Tibial nerve (tissue), 4 donors: ENCODE measurements around the gene MBD3. TPM values are rescaled to one million over a fixed set of nuclear protein-coding genes. Genes with fewer than 3 reads are reported as not detected.

Experiments
- DNase-seq, 2 donors: peaks; one replicate each; pipeline ENCODE4 v3.0.0-alpha.2; 2019; ENCODE audit warnings: low spot score in 2 of 2
- H3K27ac ChIP-seq, 4 donors: fragments of 200-600 bp; sonication (generic) in 3 of 4; one replicate each; pipeline ENCODE4 v1.5.1; 2017 to 2019; ENCODE audit warnings: mild to moderate bottlenecking in 1 of 4
- H3K27me3 ChIP-seq, 2 donors: fragments of 200-600 bp; sonication (generic) in 1 of 2; one replicate each; pipeline versions ENCODE4 v1.5.1 to v1.6.0; 2017 to 2019
- H3K36me3 ChIP-seq, 3 donors: fragments of 200-600 bp; sonication (generic); one replicate each; pipeline ENCODE4 v1.5.1; 2018 to 2019
- H3K4me1 ChIP-seq, 4 donors: fragments of 200-600 bp; sonication (generic) in 3 of 4; one replicate each; pipeline ENCODE4 v1.5.1; 2017 to 2019
- H3K4me3 ChIP-seq, 4 donors: fragments of 200-600 bp; sonication (generic) in 3 of 4; one replicate each; pipeline ENCODE4 v1.5.1; 2017 to 2019; ENCODE audit warnings: mild to moderate bottlenecking in 1 of 4, moderate library complexity in 1 of 4
- H3K9me3 ChIP-seq, 4 donors: fragments of 200-600 bp; sonication (generic) in 3 of 4; one replicate each; pipeline ENCODE4 v1.5.1; 2017 to 2019
- EP300 ChIP-seq, 2 donors: sonication (generic); formaldehyde crosslinking; IDR thresholded peaks; one replicate each; pipeline ENCODE4 v1.6.1; 2017; ENCODE audit warnings: antibody characterized with exemption in 2 of 2, mild to moderate bottlenecking in 1 of 2
- POLR2A ChIP-seq, 2 donors: fragments of 450-650 bp; IDR thresholded peaks; one replicate each; pipeline ENCODE4 v1.6.1; 2017; ENCODE audit warnings: antibody characterized with exemption in 2 of 2, mild to moderate bottlenecking in 2 of 2, moderate library complexity in 2 of 2
- WGBS, 2 donors: methylation state at CpG; one replicate each; pipeline ENCODE4 v1.1.5; 2018; 5-methylcytosine and 5-hydroxymethylcytosine counted together
- total RNA-seq, 4 donors: library from RNA; depleted of rRNA; stranded (reverse); fragments of >200 nt; gene quantifications; one replicate each; pipeline ENCODE4 v1.1.0, GENCODE V29; 2016
- TF ChIP-seq, protein P1 (sequence below), 5 experiments: fragments of 200-600 bp in 3 of 5; fragments of 450-650 bp in 2 of 5; sonication (generic) in 3 of 5; IDR thresholded peaks; one replicate each; pipeline ENCODE4 v1.5.1; 2016 to 2019; ENCODE audit warnings: antibody characterized with exemption in 5 of 5, mild to moderate bottlenecking in 3 of 5, moderate library complexity in 2 of 5

Gene MBD3
- total RNA-seq, 4 donors from 2014 or later: 62.9 to 144 (median 91.4) TPM

- no peak for TF ChIP-seq EP300 (IDR thresholded peaks at IDR 0.05)
- TF ChIP-seq, protein P1, sequence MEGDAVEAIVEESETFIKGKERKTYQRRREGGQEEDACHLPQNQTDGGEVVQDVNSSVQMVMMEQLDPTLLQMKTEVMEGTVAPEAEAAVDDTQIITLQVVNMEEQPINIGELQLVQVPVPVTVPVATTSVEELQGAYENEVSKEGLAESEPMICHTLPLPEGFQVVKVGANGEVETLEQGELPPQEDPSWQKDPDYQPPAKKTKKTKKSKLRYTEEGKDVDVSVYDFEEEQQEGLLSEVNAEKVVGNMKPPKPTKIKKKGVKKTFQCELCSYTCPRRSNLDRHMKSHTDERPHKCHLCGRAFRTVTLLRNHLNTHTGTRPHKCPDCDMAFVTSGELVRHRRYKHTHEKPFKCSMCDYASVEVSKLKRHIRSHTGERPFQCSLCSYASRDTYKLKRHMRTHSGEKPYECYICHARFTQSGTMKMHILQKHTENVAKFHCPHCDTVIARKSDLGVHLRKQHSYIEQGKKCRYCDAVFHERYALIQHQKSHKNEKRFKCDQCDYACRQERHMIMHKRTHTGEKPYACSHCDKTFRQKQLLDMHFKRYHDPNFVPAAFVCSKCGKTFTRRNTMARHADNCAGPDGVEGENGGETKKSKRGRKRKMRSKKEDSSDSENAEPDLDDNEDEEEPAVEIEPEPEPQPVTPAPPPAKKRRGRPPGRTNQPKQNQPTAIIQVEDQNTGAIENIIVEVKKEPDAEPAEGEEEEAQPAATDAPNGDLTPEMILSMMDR (IDR thresholded peaks at IDR 0.05): no peak
- peaks cover 0 to 80% (median 8%) of the 10 kb centered on the region in 3 donors for H3K36me3 ChIP-seq
- H3K4me1 ChIP-seq: no peaks in the 10 kb centered on the region
- H3K27me3 ChIP-seq: no peaks in the 10 kb centered on the region
- peak overlapping the region in 1 of 4 donors; percentile 4 for H3K27ac ChIP-seq
- DNase-seq: no peak
- no peaks in the 10 kb centered on the region for H3K9me3 ChIP-seq
- 84 to 88% methylated on average over 11 of the region's 11 CpGs for WGBS, 2 donors
- H3K4me3 ChIP-seq: no peak overlapping the region
Observed at GRCh38 chr19:1633269-1633826, 40.7 kb upstream of the MBD3 start.

DNA sequence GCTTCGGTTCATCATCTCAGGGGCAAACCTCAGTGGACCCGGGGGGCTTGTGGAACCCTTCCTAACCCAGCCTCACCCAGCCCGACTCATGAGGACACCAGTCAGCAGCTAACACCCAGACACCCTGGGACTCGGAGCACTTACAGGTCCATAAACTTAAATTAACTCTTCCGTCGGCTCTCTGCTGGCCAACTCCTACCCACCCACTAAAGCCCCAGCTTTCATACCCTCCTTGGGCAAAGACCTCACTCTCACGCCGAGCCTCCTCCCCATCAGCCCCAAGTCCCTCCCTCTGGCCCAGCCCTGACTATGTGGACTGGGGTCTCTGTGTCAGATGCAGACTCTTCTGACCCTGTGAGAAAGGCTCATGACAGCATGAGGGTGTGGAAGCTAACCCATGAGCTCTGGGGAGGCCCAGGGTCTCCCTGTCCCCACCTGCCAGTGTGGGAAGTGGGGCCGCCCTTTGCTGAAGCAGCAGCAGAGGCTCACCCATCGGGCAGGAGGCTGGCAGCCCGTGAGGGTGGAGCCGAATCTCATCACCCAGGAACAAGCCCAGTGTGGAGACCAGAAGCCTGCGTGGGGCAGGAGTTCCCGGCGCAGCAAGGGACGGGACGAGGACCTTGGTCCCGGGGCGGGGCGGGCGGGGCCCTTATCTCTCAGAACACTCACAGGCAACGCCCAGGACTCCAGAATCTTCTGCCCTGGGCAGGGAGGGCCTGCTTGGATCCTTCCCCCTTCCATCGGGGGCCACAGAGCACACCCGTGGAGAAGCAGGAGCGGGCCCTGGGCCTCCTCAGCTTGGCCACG, 40.0 kb upstream of the MBD3 start:
- DNase-seq: no peak
- Histone ChIP-seq H3K27me3 (no peaks in the 10 kb centered on the region), H3K9me3 (no peaks in the 10 kb centered on the region), H3K4me1 (no peaks in the 10 kb centered on the region), H3K27ac (peak overlapping the region in 1 of 4 donors; percentile 4), H3K36me3 (peaks cover 0 to 78% (median 8%) of the 10 kb centered on the region in 3 donors), H3K4me3 (no peak overlapping the region)
- 88 to 90% methylated on average over 11 to 26 of the region's 26 CpGs for WGBS, 2 donors
- TF ChIP-seq POLR2A (IDR thresholded peaks at IDR 0.05): no peak
- TF ChIP-seq, protein P1 (IDR thresholded peaks at IDR 0.05): no peak
- no peak for TF ChIP-seq EP300 (IDR thresholded peaks at IDR 0.05)

DNA sequence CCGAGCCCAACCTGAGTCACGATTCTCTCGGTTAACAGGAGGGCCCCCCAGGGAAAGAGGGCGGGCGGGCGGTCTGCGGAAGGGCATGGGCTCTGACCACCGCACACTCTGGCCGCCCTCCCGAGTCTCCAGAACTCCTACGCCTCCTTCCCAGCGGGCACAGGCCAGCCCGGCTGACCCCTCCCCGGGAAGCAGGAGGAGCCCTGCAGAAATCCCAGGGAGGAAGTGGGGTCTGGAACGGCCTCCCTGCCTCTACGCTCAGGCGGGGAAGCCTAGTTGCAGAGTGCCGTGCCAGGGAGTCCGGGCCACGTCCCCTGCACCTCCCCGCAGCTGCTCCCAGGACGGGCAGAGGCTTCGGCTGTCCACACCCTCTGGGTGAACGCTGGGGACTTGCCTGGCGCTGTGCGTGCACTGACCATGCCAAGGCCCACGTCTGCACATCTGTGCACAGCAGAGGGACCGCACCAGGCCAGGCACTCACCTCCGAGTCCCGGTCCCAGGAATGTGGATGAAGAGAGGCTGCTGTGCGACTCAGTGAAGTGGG, 39.0 kb upstream of the MBD3 start:
- peaks cover 0 to 77% (median 8%) of the 10 kb centered on the region in 3 donors for H3K36me3 ChIP-seq
- no peak for DNase-seq

GRCh38 chr19:1630811-1631210, 38.1 kb upstream of the MBD3 start:
- 87 to 90% methylated on average over 3 to 15 of the region's 17 CpGs for WGBS, 2 donors
- Histone ChIP-seq H3K27me3 (no peaks in the 10 kb centered on the region), H3K9me3 (no peaks in the 10 kb centered on the region), H3K36me3 (peaks cover 0 to 75% (median 8%) of the 10 kb centered on the region in 3 donors), H3K4me1 (no peaks in the 10 kb centered on the region), H3K27ac (no peak overlapping the region), H3K4me3 (no peak overlapping the region)
- DNase-seq: no peak
- TF ChIP-seq POLR2A (IDR thresholded peaks at IDR 0.05) (no peak), EP300 (IDR thresholded peaks at IDR 0.05) (no peak)
- TF ChIP-seq, protein P1 (IDR thresholded peaks at IDR 0.05): no peak

More for the DNA sequence above, 39.0 kb upstream of the MBD3 start:
- Histone ChIP-seq H3K4me1 (no peaks in the 10 kb centered on the region), H3K27ac (no peak overlapping the region), H3K4me3 (no peak overlapping the region), H3K9me3 (no peaks in the 10 kb centered on the region), H3K27me3 (no peaks in the 10 kb centered on the region)
- WGBS, 2 donors: 86 to 96% methylated on average over 12 to 27 of the region's 31 CpGs
- TF ChIP-seq POLR2A (IDR thresholded peaks at IDR 0.05) (no peak), EP300 (IDR thresholded peaks at IDR 0.05) (no peak)
- TF ChIP-seq, protein P1 (IDR thresholded peaks at IDR 0.05): no peak

DNA sequence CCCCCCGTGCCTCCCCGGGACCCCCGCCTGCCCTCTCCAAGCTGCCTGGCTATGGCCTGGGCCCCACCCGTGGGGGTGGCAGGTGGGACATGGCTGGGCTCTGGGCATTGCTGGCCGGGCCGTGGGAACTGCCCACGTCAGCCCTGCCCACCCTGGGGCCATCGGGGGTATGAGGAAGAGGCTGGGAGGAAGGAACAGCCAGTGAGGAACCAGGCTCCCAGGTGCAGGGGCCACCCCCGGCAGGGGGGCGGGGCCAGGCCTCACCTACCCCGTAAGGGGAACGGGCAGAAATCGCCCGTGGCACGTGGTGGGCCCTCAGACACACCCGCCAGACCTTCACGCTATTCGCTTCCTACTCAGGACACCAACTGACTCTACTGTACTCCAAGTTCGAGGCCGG, 37.3 kb upstream of the MBD3 start:
- DNase-seq: no peak
- no peak overlapping the region for H3K4me3 ChIP-seq
- no peaks in the 10 kb centered on the region for H3K4me1 ChIP-seq
- no peak overlapping the region for H3K27ac ChIP-seq
- no peaks in the 10 kb centered on the region for H3K9me3 ChIP-seq
- TF ChIP-seq POLR2A (IDR thresholded peaks at IDR 0.05) (no peak), EP300 (IDR thresholded peaks at IDR 0.05) (no peak)
- TF ChIP-seq, protein P1 (IDR thresholded peaks at IDR 0.05): no peak
- peaks cover 0 to 78% (median 8%) of the 10 kb centered on the region in 3 donors for H3K36me3 ChIP-seq
- no peaks in the 10 kb centered on the region for H3K27me3 ChIP-seq
- WGBS, 2 donors: 85 to 90% methylated on average over 13 to 20 of the region's 20 CpGs
